Cardiac fibroblast (primary cell): ENCODE data around the gene ACVR2A.

Experiments used
- DNase-seq, 2 donors: peaks; one replicate each; pipeline versions ENCODE4 v3.0.0 to v3.0.0-alpha.2; 2010; ENCODE audit warnings: low read depth in 2 of 2
- H3K4me3 ChIP-seq, 2 donors: replicated peaks in 1 of 2; 1 replicate in 1 of 2; 2 replicates in 1 of 2; pipeline ENCODE4 v1.5.1; 2011; ENCODE audit warnings: low read depth in 2 of 2, low read length in 2 of 2, mild to moderate bottlenecking in 2 of 2, moderate library complexity in 1 of 2
- TF ChIP-seq, protein P1 (sequence below): IDR thresholded peaks from one replicate; pipeline ENCODE4 v1.5.1; 2011; ENCODE audit warnings: low read depth, mild to moderate bottlenecking, low read length, inconsistent platforms

ACVR2A gene

GRCh38 chr2:147884830-147885229 lies 40.0 kb downstream of the ACVR2A start:
- TF ChIP-seq, protein P1, sequence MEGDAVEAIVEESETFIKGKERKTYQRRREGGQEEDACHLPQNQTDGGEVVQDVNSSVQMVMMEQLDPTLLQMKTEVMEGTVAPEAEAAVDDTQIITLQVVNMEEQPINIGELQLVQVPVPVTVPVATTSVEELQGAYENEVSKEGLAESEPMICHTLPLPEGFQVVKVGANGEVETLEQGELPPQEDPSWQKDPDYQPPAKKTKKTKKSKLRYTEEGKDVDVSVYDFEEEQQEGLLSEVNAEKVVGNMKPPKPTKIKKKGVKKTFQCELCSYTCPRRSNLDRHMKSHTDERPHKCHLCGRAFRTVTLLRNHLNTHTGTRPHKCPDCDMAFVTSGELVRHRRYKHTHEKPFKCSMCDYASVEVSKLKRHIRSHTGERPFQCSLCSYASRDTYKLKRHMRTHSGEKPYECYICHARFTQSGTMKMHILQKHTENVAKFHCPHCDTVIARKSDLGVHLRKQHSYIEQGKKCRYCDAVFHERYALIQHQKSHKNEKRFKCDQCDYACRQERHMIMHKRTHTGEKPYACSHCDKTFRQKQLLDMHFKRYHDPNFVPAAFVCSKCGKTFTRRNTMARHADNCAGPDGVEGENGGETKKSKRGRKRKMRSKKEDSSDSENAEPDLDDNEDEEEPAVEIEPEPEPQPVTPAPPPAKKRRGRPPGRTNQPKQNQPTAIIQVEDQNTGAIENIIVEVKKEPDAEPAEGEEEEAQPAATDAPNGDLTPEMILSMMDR: no peak
- no peak overlapping the region for H3K4me3 ChIP-seq
- no peak for DNase-seq

DNA sequence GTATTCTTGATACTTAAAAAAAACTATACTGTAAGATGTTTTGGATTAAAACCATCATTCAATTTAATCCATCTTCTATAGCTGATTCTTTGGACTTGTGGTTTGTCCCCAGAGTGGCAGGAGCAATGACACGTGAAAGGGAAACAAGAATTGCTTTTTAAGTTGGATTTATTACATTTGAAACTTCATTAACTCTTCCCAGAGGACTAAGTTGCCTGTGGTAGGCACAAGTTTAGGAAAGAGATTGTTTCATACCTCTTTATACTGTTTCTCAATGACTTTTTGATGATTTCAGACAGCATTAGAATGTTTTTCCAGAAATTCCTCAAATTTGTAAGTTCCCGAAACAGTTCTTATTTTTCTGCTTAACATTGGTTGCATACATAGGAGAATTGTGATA lies 41.3 kb downstream of the ACVR2A start:
- DNase-seq: no peak
- no peak overlapping the region for H3K4me3 ChIP-seq
- TF ChIP-seq, protein P1: no peak

DNA sequence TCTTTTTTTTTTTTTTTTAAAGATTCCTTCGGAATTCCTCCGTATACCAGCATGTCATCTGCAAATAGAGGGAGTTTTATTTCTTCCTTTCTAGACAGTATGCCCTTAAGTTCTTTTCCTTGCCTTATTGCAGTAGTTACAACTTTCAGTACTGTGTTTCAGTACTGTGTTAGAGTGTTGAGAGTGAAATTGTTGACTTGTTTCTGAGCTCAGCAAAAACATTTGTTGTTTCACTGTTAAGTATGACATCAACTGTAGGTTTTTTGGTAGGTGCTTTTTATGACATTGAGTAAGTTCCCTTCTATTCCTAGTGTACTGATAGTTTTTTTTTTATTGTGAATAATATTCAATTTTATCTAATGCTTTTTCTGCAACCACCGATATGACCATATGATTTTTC lies 43.9 kb downstream of the ACVR2A start:
- DNase-seq: no peak
- no peak overlapping the region for H3K4me3 ChIP-seq
- TF ChIP-seq, protein P1: no peak

GRCh38 chr2:147904051-147904450 lies 59.2 kb downstream of the ACVR2A start:
- TF ChIP-seq, protein P1: no peak
- no peak for DNase-seq
- no peak overlapping the region for H3K4me3 ChIP-seq

- TF ChIP-seq, protein P1: no peak
- no peak overlapping the region for H3K4me3 ChIP-seq
- DNase-seq: no peak
These were observed 64.3 kb downstream of the ACVR2A start for GRCh38 chr2:147909178-147909577.

DNA sequence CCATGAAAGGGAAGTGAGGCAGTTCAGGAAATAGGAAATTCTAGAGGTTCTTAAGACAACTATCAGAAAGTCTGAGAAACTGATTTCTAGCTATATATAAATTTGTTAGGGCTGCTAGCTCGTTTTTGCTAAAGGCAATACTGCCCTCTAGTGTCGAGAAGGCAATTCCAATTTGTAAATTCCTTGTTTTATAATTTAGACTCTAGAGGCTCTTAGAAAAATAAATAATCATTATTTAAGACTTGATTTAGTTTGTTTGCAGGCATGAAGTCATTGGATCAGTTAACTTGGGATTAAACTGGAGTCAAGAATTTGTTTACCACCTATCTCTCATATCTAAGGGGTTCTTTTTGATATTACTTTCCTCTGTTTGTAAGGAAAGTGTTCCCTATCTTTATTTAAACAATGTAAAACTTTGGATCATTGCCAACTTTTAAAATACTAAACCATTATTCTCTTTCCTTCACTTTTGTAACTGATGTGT lies 66.2 kb downstream of the ACVR2A start:
- peak; percentile 85 to 87 for DNase-seq
- TF ChIP-seq, protein P1: peak; percentile 52
- H3K4me3 ChIP-seq: no peak overlapping the region
